Left renal pelvis (tissue), 4 donors: Measurements from ENCODE around the gene TRIM8. TPM values are rescaled to one million over a fixed set of nuclear protein-coding genes. Genes with fewer than 3 reads are reported as not detected.

ENCODE experiments used
- DNase-seq, 4 donors: peaks; one replicate each; pipeline ENCODE4 v3.0.0-alpha.2; 2013; ENCODE audit warnings: low read depth in 4 of 4, low spot score in 3 of 4
- polyA plus RNA-seq, 4 donors: library from polyadenylated mRNA; unstranded; fragments of 120-200 nt; gene quantifications; one replicate each; pipeline ENCODE4 v1.2.1, GENCODE V29; 2013; ENCODE audit not compliant: insufficient read length in 4 of 4

Gene TRIM8
- polyA plus RNA-seq, 4 donors = 76.9 to 146 (median 129) TPM

GRCh38 chr10:102631525-102632393, 12.5 kb upstream of the TRIM8 start:
- DNase-seq = no peak

DNA sequence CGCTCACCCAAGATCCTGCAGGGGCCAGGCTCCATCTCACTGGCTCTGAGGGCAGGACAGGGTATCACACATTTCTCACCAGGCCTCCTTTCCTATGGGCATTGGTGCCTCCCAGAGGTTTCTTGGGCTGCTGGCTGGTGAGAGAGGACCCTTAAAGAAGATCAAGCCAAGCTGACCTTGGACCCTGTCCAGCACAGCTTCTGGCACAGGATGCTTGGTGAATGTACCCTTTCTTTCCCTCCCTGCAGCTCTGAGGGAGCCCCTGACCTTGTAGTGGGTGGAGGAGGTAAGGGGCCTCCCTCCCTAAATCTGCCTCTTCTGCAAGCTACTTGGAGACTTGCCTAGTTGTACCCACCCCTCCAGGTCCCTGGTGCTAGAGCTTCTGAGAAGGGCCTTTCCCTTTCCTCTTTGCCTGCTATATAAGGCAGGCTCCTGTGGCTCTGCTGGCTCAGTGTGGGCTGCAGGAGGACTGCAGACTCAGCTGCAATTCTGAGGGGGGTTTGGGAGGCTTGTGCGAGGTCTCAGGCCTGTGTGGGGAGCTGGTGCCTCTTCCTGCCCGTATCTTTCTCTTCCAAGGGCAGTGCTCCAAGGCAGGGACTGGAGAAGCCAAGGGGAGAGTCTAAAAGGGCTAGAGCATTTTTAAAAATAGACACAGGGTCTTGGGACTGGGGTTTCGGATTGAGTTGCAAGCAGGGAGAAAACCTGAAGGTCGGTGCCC, 11.7 kb upstream of the TRIM8 start:
- DNase-seq = no peak

GRCh38 chr10:102633287-102633686, 11.0 kb upstream of the TRIM8 start:
- DNase-seq = no peak

DNA sequence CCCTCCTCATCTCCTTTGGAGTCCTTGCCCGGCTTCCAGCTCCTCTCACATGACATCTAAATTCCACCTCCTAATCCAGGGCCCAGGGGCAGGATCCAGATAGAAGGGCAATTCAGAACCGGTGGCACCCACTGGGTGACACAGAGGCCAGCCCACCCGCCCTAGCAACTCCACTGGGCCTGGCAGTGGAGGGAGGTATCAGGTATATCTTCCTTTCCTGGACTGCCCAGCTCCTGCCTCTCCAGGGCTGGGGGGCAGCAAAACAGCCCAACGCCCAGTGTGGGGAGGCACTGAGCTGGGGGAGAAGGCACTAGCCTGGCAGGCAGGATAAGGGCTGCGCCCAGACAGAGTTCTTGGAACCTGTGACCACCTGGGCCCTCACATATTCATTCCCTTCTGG, 10.4 kb upstream of the TRIM8 start:
- no peak for DNase-seq

DNA sequence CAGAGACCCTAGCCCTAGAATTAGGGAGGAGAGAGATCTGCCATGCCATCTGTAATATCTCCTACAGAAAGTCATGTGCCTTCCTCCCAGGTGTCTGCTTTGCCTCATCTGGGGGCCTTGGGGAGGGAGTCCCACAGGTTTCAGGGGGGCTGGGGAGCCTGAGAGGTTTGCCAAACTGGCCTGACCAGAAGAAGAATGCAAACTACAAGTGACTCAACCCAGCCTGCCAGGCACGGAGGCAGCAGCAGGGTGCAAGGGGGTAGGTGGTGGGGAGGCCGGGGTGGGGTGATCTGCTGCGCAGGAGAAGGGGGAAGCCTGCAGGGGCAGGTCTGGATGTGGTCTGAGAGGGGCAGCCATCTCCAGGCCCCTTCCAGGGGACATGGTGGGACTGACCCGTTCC, 9.6 kb upstream of the TRIM8 start:
- DNase-seq = no peak

DNA sequence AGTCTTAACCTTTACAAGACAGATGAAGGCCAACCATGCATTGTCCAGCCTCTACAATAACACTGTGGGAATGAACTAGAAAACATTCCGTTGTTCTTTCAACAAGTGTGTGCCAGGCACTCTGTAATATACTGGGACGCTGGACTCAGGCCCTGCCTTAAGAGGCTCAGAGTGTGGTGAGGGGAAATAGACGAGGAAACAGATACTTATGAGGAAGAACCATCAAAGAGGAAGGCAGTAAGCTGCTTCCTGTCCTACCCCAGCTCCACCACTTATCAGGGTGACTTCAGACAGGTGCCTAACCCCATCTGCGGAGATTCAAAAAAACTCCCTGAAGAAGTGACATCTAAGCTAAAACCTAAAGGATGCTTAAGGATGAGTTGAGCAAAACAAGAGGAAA, 8.9 kb upstream of the TRIM8 start:
- DNase-seq = no peak

DNA sequence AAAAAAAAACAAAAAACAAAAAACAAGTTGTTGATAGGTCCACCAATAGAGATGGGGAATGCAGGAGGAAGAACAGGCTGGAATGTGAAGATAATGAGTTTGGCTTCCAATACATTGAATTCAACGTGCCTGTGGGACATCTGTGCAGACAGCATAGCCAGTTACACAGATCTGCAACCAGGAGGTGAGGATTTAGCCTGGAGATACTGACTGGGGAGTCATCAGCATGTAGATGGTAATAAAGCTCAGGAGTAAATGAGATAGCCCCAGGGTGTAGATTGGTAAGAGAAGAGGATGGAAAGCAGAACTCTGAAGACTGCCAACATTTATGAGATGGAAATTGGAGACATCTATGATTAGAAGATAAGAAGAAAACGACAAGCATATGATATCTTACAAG, 4.7 kb upstream of the TRIM8 start:
- no peak for DNase-seq

DNA sequence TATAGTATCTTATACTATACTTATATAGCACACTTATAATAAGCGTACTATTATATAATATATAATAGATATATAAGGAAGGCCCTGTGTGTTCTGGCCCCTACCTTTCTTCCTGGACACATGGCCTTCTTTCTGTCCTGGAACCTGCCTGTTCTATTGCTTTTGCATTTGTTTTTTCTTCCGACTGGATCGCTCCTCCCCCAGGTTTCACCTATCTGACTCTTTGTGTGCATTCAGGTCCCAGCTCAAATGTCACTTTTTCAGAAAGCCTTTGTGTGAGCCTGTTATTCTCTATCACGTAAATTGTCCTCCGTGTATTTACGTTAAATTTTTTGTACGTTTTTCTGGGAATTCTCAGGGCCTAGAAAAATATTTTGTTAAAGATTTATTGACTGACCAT, 2.9 kb upstream of the TRIM8 start:
- peak in 1 of 4 donors; percentile 41 for DNase-seq

GRCh38 chr10:102641880-102642735, 2.2 kb upstream of the TRIM8 start:
- DNase-seq = peak; percentile 93 to 98 (median 96)

DNA sequence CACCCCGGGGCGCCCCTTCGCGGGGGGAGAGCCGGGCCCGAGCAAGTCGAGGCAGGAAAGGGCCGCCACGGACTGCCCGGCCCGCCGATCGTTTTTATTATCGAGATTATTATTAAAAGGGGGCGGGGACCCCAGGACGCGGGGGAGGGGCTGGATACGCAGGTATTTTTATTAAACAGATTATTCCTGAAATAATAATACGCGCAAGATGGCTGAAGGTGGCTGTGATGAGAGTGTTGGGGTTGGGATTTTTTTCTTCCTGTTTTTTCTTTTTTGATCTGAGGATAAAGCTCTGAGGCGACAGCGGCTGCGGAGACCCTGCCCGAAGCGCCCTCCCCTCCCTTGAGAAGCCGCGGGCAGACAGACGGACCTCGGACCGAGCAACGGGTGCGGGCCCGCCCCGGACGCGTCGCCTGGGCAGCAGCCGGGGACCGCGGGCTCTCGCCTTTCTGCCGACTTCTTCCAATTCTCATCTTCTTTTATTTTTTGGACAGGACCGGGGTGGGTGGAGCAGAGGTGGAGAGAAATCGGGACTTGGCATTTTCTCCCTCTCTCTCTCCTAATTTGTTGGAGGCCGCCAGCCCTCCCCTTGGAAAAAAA, 1.4 kb upstream of the TRIM8 start:
- peak in 1 of 4 donors; percentile 35 for DNase-seq

GRCh38 chr10:102643336-102644065, 778 bp upstream of the TRIM8 start:
- peak in 1 of 4 donors; percentile 52 for DNase-seq

- no peak for DNase-seq
Measured at GRCh38 chr10:102644646-102645387, 538 bp downstream of the TRIM8 start.

GRCh38 chr10:102645388-102645740, 1.1 kb downstream of the TRIM8 start:
- no peak for DNase-seq

- DNase-seq = no peak
Measured at GRCh38 chr10:102645741-102646609, 1.7 kb downstream of the TRIM8 start.

GRCh38 chr10:102646610-102647442, 2.5 kb downstream of the TRIM8 start:
- no peak for DNase-seq

DNA sequence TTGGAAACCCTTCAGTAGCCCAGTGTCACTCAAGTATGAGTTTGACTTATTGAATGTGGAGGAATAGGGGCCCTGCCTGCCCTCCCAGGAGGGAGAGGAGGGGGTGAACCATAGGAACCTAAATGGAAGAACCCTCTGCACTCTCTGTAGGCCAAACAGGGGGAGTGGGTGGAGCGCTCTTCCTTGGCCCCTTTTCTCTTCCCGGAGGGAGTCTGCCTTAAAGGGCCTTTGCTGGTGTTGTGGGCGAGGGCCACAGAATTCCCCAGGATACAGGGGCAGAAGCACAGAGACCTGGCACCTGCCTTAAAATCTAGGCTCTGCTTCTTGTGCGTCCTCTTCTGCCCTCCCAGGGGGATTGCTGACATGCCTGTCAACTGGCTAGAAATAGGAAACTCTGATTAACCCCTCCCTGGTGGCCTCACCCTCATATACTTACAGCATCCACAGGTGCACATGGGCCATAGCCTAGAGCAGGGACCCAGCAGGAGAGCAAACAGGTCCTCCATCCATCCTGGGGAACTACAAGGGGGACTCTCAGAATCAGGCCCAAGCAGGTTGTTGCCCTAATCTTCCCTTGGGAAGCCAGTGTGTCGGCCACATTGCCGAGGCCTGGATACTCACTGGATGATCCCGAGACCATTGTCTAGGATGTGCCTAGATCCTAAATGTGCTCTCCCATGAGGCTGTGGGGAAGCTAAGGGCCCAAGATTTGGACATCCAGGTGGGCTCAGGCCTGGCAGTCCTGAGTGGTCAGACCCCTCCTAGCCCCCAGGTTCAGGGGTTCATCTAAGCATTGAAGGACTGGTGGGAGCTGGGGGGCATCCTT, 3.4 kb downstream of the TRIM8 start:
- DNase-seq = no peak
